Thyroid gland (tissue), 4 donors: ENCODE measurements around the gene RAP1A. TPM values are rescaled to one million over a fixed set of nuclear protein-coding genes. Genes with fewer than 3 reads are reported as not detected.

Experiments
- DNase-seq, 2 donors: peaks; one replicate each; pipeline ENCODE4 v3.0.0-alpha.2; 2019
- H3K27ac ChIP-seq, 3 donors: fragments of 200-600 bp; sonication (generic); 1 replicate in 2 of 3; 2 replicates in 1 of 3; pipeline ENCODE4 v1.5.1; 2016 to 2019; ENCODE audit warnings: mild to moderate bottlenecking in 1 of 3, moderate library complexity in 1 of 3
- H3K27me3 ChIP-seq: fragments of 200-600 bp; sonication (generic); one replicate; pipeline ENCODE4 v1.5.1; 2019
- H3K36me3 ChIP-seq, 2 donors: fragments of 200-600 bp; sonication (generic); one replicate each; pipeline ENCODE4 v1.5.1; 2016 to 2019
- H3K4me1 ChIP-seq, 2 donors: fragments of 200-600 bp; sonication (generic); one replicate each; pipeline ENCODE4 v1.5.1; 2017 to 2019
- H3K4me3 ChIP-seq, 3 donors: fragments of 200-600 bp; sonication (generic); replicated peaks in 1 of 3; 1 replicate in 2 of 3; 2 replicates in 1 of 3; pipeline ENCODE4 v1.5.1; 2016; ENCODE audit warnings: mild to moderate bottlenecking in 1 of 3
- H3K9me3 ChIP-seq: fragments of 200-600 bp; sonication (generic); one replicate; pipeline ENCODE4 v1.5.1; 2017
- POLR2A ChIP-seq, 2 donors: fragments of 450-650 bp; IDR thresholded peaks; one replicate each; pipeline ENCODE4 v1.6.1; 2017; ENCODE audit warnings: antibody characterized with exemption in 2 of 2, mild to moderate bottlenecking in 2 of 2, moderate library complexity in 1 of 2
- WGBS, 2 donors: methylation state at CpG; one replicate each; pipeline ENCODE4 v1.1.5; 2017; 5-methylcytosine and 5-hydroxymethylcytosine counted together
- intact Hi-C: fragments of 100-400 bp; cut with DNase I; formaldehyde crosslinking; loops from one replicate; pipeline ENCODE4 v1.15.1; 2023
- total RNA-seq, 4 donors: library from RNA; depleted of rRNA; stranded (reverse); fragments of >200 nt; gene quantifications; one replicate each; pipeline ENCODE4 v1.2.3, GENCODE V29; 2016
- TF ChIP-seq, protein P1 (sequence below), 6 experiments: fragments of 200-600 bp in 3 of 6; fragments of 450-650 bp in 3 of 6; sonication (generic) in 3 of 6; IDR thresholded peaks; one replicate each; pipeline ENCODE4 v1.5.1; 2016 to 2019; ENCODE audit warnings: antibody characterized with exemption in 6 of 6, mild to moderate bottlenecking in 2 of 6, inconsistent platforms in 1 of 6, moderate library complexity in 1 of 6

Gene RAP1A
- total RNA-seq, 4 donors from 2014 or later: 54.2 to 91.7 (median 71.9) TPM

DNA sequence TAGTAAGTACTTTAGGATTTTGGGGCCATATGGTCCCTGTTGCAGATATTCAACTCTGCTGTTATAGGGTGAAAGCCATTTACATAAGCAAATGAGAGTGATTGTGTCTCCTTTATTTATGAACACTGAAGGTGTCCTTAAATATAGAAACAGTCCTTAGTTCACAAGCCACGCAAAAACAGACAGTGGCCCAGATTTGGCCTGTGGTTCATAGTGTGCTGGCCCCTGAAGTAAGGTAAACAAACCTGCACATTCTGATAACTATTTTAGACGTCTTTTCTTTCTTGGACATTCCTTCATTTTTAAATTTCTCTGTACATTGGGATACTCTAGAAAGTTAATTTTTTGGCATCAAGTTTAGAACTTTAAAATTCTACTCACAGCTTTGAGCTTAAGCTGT, 23.5 kb downstream of the RAP1A start:
- H3K9me3 ChIP-seq: no peaks in the 10 kb centered on the region
- intact Hi-C loops: no loop called here
- no peak for TF ChIP-seq POLR2A (IDR thresholded peaks at IDR 0.05)
- TF ChIP-seq, protein P1, sequence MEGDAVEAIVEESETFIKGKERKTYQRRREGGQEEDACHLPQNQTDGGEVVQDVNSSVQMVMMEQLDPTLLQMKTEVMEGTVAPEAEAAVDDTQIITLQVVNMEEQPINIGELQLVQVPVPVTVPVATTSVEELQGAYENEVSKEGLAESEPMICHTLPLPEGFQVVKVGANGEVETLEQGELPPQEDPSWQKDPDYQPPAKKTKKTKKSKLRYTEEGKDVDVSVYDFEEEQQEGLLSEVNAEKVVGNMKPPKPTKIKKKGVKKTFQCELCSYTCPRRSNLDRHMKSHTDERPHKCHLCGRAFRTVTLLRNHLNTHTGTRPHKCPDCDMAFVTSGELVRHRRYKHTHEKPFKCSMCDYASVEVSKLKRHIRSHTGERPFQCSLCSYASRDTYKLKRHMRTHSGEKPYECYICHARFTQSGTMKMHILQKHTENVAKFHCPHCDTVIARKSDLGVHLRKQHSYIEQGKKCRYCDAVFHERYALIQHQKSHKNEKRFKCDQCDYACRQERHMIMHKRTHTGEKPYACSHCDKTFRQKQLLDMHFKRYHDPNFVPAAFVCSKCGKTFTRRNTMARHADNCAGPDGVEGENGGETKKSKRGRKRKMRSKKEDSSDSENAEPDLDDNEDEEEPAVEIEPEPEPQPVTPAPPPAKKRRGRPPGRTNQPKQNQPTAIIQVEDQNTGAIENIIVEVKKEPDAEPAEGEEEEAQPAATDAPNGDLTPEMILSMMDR (IDR thresholded peaks at IDR 0.05): no peak
- no peaks in the 10 kb centered on the region for H3K27me3 ChIP-seq
- no peaks in the 10 kb centered on the region for H3K36me3 ChIP-seq
- no peak overlapping the region for H3K4me3 ChIP-seq
- DNase-seq: no peak
- H3K4me1 ChIP-seq: peaks cover 17% of the 10 kb centered on the region in 2 donors
- WGBS, 2 donors: 90 to 98% methylated on average over 2 of the region's 2 CpGs
- H3K27ac ChIP-seq: no peak overlapping the region

DNA sequence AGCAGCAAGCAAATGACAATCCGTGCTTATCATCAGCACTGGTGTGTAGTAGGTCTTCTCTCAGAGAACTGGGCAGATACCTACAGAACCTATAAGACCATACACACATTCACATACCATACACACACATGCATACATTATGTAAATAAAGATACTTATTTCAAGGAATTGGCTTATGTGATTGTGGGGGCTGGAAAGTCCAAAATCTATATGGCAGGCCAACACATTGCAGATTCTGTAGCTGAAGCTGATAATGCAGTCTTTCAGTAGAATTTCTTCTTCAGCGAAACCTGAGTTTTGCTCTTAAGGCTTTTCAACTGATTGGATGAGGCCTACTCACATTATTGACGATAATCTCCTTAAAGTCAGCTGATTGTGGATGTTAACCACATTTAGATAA, 24.1 kb downstream of the RAP1A start:
- no peak overlapping the region for H3K27ac ChIP-seq
- intact Hi-C loops: no loop called here

DNA sequence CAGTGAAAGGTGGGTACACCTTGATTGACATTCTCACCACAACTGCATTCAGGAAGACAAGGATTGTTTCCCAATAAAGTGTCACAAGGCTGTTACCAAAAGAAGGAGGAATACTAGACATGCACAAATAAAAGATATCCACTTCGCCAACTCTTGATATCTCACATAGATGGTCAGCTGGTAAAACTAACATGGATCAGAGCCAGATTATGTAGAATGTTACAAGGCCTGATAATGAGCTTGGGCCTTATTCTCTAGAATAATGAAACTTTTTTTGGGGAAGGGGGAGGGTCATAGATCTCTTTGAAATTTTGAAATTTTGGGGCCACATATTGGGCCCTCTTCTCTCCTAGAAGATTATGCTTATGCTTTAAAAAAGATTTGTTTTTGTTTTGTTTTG, 24.9 kb downstream of the RAP1A start:
- H3K36me3 ChIP-seq: no peaks in the 10 kb centered on the region
- TF ChIP-seq, protein P1 (IDR thresholded peaks at IDR 0.05): no peak
- TF ChIP-seq POLR2A (IDR thresholded peaks at IDR 0.05): no peak
- DNase-seq: no peak
- H3K27ac ChIP-seq: no peak overlapping the region
- 91 to 100% methylated on average over 1 of the region's 1 CpG for WGBS, 2 donors
- peaks cover 12 to 19% of the 10 kb centered on the region in 2 donors for H3K4me1 ChIP-seq
- intact Hi-C loops: no loop called here
- H3K9me3 ChIP-seq: no peaks in the 10 kb centered on the region
- H3K4me3 ChIP-seq: no peak overlapping the region
- H3K27me3 ChIP-seq: no peaks in the 10 kb centered on the region

More for the DNA sequence above, 24.1 kb downstream of the RAP1A start:
- peaks cover 12 to 18% of the 10 kb centered on the region in 2 donors for H3K4me1 ChIP-seq
- H3K27me3 ChIP-seq: no peaks in the 10 kb centered on the region
- H3K36me3 ChIP-seq: no peaks in the 10 kb centered on the region
- H3K4me3 ChIP-seq: no peak overlapping the region
- H3K9me3 ChIP-seq: no peaks in the 10 kb centered on the region
- 95 to 100% methylated on average over 3 of the region's 3 CpGs for WGBS, 2 donors
- TF ChIP-seq, protein P1 (IDR thresholded peaks at IDR 0.05): no peak
- no peak for TF ChIP-seq POLR2A (IDR thresholded peaks at IDR 0.05)
- DNase-seq: no peak

DNA sequence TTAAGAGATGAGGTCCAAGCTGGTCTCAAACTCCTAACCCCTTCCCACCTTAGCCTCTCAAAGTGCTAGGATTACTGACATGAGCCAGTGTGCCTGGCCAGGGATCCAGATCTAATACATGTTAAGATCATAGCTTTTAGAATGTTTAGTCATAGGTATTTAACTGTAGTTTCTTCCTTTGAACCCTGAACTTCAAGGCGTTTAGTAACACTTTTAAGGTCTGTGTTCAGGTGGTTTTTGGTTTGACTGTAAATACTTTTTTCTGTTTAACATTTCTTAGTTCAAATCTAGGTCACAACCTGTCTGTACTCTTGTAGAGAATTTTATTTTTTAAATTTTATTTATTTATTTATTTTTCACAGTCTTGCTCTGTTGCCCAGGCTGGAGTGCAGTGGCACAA, 28.1 kb downstream of the RAP1A start:
- Histone ChIP-seq H3K9me3 (no peaks in the 10 kb centered on the region), H3K4me3 (no peak overlapping the region), H3K27ac (no peak overlapping the region), H3K27me3 (no peaks in the 10 kb centered on the region), H3K4me1 (peaks cover 11 to 26% of the 10 kb centered on the region in 2 donors), H3K36me3 (no peaks in the 10 kb centered on the region)
- TF ChIP-seq, protein P1 (IDR thresholded peaks at IDR 0.05): no peak
- TF ChIP-seq POLR2A (IDR thresholded peaks at IDR 0.05): no peak
- DNase-seq: no peak
- 74 to 96% methylated on average over 1 of the region's 1 CpG for WGBS, 2 donors
- intact Hi-C loops: no loop called here

DNA sequence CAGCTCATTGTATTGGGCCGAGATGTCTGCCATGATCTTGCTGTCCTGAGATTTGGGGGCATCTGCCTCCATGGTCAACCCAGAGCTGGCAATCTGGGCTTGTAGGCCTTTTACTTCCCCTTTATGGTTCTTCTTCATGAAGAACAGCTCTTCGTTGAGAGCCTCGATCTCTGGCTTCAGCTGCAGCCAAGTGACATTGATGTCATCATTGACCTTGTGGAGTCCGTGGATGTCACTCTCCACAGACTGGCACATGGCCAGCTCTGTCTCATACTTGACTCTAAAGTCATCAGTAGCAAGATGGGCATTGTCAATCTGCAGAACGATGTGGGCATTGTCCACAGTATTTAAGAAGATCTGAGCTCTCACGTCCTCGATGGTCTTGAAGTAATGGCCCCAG, 29.2 kb downstream of the RAP1A start:
- H3K9me3 ChIP-seq: no peaks in the 10 kb centered on the region
- H3K36me3 ChIP-seq: no peaks in the 10 kb centered on the region
- H3K4me3 ChIP-seq: no peak overlapping the region
- 83 to 86% methylated on average over 7 of the region's 7 CpGs for WGBS, 2 donors
- peak overlapping the region in 2 of 3 donors; percentile 74 to 84 for H3K27ac ChIP-seq
- TF ChIP-seq, protein P1 (IDR thresholded peaks at IDR 0.05): no peak
- TF ChIP-seq POLR2A (IDR thresholded peaks at IDR 0.05): no peak
- intact Hi-C loops: no loop called here
- peaks cover 11 to 26% of the 10 kb centered on the region in 2 donors for H3K4me1 ChIP-seq
- peak; percentile 18 to 20 for DNase-seq
- H3K27me3 ChIP-seq: no peaks in the 10 kb centered on the region
